Raji (cell line): ENCODE measurements around the gene PATJ.
A peak's percentile ranks its signal among the peaks of the same experiment; 100 is the strongest.

Experiments used
- POLR2A ChIP-seq: IDR thresholded peaks from 2 replicates; pipeline ENCODE4 v1.6.1; 2011; ENCODE audit warnings: low read depth, low read length, control low read depth; ENCODE audit not compliant: insufficient read depth

Gene PATJ, protein sequence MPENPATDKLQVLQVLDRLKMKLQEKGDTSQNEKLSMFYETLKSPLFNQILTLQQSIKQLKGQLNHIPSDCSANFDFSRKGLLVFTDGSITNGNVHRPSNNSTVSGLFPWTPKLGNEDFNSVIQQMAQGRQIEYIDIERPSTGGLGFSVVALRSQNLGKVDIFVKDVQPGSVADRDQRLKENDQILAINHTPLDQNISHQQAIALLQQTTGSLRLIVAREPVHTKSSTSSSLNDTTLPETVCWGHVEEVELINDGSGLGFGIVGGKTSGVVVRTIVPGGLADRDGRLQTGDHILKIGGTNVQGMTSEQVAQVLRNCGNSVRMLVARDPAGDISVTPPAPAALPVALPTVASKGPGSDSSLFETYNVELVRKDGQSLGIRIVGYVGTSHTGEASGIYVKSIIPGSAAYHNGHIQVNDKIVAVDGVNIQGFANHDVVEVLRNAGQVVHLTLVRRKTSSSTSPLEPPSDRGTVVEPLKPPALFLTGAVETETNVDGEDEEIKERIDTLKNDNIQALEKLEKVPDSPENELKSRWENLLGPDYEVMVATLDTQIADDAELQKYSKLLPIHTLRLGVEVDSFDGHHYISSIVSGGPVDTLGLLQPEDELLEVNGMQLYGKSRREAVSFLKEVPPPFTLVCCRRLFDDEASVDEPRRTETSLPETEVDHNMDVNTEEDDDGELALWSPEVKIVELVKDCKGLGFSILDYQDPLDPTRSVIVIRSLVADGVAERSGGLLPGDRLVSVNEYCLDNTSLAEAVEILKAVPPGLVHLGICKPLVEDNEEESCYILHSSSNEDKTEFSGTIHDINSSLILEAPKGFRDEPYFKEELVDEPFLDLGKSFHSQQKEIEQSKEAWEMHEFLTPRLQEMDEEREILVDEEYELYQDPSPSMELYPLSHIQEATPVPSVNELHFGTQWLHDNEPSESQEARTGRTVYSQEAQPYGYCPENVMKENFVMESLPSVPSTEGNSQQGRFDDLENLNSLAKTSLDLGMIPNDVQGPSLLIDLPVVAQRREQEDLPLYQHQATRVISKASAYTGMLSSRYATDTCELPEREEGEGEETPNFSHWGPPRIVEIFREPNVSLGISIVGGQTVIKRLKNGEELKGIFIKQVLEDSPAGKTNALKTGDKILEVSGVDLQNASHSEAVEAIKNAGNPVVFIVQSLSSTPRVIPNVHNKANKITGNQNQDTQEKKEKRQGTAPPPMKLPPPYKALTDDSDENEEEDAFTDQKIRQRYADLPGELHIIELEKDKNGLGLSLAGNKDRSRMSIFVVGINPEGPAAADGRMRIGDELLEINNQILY (N-terminal part only)

DNA sequence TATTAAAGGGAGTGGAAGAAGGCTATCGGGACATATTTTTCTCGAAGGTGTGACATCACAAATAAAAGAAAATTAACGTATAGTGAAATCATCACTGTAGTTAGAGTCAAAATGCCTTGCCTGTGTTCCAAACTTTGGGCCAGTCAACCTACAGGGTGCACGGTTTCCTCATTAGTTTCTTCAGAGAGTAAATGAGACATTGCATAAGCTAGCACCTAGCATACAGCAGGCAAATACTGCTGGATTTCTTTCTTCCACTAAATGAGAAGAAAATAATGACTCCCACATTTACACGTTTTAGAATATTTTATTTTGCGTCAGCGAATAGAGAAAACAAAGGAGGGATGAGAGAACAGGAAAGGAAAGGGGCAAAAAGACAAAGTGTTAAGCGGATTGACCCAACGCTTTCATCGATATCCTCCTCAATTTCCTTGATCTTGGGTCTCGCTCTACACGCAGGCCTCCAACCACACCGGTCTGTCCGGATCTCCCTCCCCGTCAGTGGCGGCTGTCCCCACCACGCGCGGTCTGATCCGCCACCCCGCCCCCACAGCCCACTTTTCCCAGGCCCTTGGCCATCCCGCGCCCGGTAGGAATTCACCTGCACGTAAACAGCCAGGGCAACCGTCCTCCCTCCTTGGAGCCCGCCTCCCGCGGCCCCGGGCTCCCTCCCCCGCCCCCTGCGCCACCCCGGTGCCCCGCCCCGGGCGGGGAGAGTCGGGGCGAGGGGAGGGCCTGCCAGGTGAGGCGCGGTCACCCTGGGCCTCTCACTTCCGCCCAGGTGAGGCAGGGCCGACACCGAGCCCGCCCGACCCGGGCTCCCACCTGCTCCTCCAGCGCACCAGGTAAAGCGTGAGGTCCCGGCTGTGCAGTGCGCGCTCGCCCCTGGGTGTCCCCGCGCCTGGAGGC lies at the start of gene PATJ:
TSS of gene PATJ (plus strand) at position 770 of the 909 bp plus-strand sequence. CDS start 20,413 bp downstream, outside the sequence.
- peak; percentile 35; the same call in 1 of the 2 replicates for TF ChIP-seq POLR2A

DNA sequence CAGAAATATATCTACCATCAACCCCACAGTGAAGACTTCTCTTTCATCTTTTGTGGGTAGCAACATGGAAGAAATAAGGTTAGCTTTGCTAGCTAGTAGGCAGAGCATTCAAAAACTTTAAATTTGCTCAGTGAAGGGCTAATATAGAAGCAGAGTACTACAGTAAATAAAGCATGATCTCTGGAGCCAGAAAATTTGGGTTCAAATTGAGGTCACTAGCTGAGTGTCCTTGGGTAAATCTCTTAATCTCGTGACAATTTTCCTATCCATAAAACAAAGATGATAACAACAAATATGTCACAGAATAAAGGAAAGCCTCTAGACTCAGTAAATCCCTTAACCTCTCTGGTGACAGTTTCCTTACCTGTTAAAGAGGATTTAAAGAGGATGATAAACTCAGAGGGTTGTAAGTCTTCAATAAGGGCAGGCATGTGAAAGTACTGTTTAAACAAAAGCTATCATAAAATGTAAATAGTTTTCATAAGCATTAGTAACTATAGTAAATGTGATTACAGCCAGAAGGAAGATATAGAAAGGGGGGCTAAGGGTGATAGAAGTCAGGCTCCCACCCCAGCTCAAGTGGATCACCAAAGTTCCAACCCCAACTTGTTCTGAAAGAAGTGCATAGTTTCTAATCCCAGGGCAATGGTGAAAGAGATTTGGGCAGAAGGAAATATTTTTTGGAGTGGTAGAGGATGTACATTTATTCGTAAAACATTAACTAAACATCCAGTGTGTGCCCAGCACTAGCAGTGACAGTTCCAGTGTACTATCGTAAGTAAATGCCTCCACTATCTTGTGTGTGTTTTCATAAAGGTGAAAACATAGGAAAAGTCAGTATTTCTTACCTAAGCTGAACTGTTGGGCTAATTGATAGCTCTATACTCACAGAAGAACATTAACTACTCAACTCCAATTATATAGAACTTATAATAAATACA lies 42.1 kb upstream of the PATJ start:
- no peak for TF ChIP-seq POLR2A

DNA sequence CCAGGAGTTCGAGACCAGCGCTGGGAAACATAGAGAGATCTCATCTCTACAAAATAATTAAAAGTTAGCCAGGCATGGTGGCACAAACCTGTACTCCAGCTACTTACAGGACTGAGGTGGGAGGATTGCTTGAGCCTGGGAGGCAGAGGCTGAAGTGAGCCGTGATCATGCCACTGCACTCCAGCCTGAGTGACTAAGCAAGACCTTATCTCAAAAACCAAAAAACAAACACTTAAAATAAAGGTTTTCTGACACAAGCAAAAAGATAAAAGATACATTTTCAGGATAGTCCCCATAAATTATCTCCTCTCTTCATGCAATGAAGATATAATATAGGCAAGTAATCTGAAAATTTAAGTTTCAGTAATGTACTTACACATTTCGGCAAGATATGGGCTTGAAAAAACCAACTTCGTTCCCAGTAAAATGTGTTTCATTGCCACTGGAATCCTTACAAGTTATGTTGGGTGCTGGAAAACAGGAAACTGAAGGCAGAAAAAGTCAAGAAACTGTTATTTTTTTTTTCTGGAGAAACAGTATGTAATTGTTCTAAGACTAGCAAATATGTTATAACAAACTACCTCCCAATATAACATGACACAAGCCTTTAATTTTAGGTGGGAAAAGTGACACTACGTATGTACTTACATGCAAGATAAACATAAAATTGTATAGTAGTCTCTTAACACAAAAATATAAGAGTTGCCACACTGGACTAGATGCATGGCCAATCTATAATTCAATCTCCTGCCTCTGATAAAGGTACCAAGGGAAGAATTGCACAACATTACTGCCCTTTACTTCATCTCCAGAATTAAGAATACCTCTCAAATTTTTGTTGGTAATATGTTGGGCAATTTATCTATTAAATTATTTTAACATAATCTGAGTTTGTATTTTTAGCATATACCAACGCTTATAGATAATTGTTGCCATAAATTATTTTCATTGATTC lies 33.0 kb upstream of the PATJ start:
- no peak for TF ChIP-seq POLR2A

DNA sequence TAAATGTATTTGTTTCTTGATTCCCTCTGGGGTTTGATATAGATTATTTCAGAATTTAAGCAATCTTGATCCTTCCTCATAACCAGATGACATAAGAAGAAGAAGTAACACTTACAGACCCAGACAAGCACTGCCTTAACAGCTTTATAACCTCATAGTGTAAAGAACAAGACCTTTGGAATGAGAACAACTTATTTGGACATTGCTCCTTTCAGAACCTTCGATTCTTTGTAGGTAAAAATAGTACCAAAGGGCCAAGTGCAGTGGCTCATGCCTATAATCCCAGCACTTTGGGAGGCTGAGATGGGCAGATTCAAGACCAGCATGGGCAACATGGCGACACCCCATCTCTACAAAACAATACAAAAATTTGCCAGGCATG lies 32.4 kb upstream of the PATJ start:
- TF ChIP-seq POLR2A, result no peak

DNA sequence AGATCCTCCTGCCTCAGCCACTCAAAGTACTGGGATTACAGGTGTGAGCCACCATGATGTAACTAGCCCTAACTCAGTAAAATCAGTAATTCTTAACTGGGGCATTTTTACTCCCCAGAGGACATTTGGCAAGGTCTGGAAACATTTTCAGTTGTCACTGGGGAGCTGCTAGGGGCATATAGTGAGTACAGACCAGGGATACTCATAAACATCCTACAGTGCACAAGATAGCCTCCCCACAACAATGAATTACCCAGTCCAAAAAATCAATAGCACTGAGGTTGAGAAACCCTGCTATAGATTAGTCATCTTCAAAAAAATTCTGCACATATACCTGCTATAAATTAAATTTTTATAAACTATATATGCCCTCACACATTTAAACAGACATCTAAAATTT lies 30.3 kb upstream of the PATJ start:
- TF ChIP-seq POLR2A, result no peak

DNA sequence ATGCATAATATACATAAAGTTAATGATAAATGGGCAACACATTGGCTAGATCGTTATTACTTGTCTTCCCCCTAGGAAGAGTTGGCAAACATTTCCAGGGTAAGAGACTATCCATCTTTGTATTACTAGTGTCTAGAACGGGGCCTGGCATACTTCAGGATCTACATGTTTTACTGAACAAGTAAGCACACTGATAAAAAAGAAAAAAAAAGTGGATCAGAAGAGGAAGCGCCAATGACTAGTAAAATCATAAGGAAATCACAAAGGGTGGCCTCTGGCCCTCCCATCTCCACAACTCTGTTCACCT lies 17.8 kb upstream of the PATJ start:
- TF ChIP-seq POLR2A, result no peak

DNA sequence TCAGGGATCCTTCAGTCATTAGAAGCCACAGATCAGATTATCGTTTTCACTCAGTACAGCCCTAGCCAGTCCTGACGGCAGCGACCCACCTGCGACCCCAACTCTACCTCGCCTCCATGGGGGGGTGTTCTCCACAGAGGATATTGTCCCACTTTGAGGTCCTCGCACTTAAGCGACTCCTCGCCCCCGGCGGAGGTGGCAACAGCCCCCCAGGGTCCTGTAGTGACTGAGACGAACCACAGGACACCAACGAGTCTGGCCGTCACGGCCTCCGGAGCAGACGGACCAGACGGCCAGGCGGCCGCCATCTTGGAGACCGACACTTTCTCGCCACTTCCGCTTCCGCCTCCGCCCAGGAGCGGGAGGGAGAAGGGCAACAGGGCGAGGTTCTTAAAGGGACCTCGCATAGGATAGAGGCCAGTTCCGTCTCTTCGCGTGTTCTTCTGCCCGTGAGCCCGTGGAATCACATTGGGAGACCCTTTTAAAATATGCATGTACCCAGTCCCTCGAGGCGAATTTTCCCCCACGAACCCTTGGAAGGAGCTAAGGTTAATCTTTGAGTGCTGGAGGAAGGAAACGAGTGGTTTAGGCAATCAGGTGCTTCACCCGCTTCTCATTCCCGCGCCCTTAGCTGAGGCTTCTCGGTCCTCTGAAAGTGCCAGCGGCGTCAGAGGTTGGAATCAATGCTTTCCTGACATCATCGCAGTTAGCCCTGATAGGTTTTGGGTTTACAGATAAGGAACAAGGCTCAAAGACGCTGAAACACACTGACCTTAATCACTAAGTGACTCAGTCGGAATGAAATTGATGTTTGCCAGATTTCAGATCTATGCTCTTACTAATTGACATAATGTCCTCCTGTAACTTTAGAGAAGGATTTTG lies 17.2 kb upstream of the PATJ start, which contains the start of gene TM2D1:
TSS of gene TM2D1 (minus strand) at position 329 of the 882 bp plus-strand sequence. CDS start at position 308, 21 bp downstream.
- TF ChIP-seq POLR2A, result peak; percentile 98

DNA sequence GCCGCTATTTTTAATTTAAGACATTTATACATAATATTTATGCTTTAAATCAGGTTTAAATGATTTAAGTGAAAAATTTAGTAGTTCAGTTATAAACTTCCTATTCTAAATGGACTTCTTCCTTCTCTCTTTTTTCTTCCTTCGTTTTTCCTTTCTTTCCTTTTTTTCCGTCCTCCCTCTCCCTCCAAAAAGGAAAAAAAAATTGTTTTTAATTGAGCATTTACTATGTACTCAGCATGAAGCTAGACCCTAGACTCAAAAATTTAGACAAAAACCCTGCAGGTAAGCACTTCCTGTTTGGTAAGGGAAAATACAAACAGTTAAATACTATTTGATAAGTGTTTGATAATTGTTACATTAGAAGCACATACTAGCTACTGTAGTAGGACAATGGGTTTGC lies 14.7 kb upstream of the PATJ start:
- no peak for TF ChIP-seq POLR2A

DNA sequence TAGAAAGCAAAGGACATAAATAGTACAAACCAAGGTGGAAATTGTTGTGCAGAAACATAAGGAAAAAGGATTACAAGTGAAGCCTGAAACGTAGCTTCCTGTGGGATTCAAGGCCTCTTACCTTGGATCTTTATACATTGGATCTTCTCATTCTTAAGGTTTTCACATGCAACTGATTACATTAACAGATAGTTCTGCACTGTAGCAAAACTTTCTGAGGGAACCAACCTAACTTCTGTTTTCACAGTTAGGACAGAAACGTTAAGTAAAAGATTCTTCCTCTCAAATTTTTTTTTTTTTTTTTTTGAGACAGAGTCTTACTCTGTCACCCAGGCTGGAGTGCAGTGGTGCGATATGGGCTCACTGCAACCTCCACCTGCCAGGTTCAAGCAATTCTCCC lies 9.6 kb upstream of the PATJ start:
- TF ChIP-seq POLR2A, result no peak

DNA sequence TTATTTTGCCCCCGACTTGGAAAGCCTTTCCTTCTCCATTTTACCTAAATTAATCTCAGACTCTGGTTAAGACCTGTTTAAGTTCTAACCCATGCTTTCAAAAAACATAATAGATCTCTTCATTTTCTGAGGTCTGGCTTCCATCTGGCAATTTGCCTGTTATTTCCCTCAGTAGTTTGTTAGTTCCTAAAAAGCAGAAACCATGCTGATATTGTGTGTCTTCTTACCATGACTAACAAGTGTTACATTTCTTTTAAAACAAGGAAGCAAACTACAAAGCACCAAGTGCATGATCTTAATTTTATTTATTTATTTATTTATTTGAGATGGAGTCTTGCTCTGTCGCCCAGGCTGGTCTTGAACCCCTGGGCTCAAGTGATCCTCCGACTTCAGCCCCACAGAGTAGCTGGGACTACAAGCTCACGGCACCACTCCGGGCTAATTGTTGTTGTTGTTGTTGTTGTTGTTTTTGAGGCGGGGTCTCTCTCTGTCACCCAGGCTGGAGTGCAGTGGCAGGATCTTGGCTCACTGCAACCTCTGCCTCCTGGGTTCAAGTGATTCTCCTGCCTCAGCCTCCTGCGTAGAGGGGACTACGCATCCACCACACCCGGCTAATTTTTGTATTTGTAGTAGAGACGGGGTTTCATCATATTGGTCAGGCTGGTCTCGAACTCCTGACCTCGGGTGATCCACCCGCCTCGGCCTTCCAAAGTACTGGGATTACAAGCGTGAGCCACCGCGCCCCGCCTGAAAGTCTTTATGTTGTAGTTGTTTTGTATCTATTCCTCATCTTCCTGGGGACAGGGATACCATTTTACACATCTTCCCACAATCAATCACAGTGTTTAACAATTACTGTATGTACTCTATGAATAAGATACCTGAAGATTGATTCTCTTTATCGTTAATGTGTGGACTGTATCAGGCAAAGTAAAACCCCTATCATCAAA lies 1.3 kb upstream of the PATJ start:
- TF ChIP-seq POLR2A, result no peak
